Fibroblast of pulmonary artery (primary cell): ENCODE data around the gene SPP2.
A peak's percentile ranks its signal among the peaks of the same experiment; 100 is the strongest.

Source experiments
- DNase-seq: peaks from one replicate; pipeline ENCODE4 v3.0.0-alpha.2; 2010; ENCODE audit warnings: low read depth
- H3K4me3 ChIP-seq: replicated peaks from 2 replicates; pipeline ENCODE4 v1.5.1; 2011; ENCODE audit warnings: low read depth, mild to moderate bottlenecking, control low read depth, low read length, moderate library complexity
- CTCF ChIP-seq: IDR thresholded peaks from 2 replicates; pipeline ENCODE4 v1.5.1; 2011; ENCODE audit warnings: mild to moderate bottlenecking, control low read depth, low read length, inconsistent platforms; ENCODE audit errors: missing control alignments

SPP2 gene

GRCh38 chr2:234099266-234099665 is 48.8 kb downstream of the SPP2 start:
- no peak for TF ChIP-seq CTCF
- no peak overlapping the region for H3K4me3 ChIP-seq
- no peak for DNase-seq

DNA sequence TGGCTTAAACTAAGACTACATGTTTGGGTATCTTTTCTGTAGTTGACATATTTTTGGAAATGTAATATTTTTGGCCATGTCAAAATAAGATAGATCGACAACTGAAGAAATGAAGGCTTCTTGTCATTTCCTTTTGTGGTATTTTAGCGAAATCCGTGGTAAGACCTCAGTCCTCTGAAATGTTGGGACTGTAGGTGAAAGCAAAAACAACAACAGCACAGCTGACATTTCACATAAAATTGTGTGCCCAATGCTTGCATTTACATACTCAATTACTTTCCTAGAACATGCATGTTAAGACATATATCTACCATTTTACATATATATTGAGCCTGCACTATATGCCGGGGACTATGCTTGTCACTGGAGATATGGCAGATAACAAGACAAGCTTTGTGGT is 50.2 kb downstream of the SPP2 start:
- no peak for TF ChIP-seq CTCF
- H3K4me3 ChIP-seq, result no peak overlapping the region
- no peak for DNase-seq

DNA sequence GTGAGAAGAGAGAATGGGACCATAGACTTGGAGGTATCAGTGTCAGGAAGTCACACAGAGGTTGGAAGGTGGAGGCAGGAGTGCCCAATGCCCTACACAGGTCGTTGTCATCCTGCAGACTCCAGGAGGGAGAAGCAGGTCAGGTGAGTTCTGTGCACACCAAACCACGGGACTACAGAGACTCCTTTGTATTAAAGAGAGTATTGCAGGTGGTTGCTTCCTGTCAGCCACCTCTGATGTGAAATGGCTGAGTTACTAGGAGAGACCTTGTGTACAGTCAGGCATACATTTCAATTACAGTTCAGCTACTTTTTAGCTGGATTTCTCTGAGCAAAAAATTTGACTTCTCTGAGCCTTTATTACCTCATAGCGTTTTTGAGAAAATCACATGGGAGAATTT is 51.6 kb downstream of the SPP2 start:
- TF ChIP-seq CTCF, result no peak
- no peak overlapping the region for H3K4me3 ChIP-seq
- no peak for DNase-seq

DNA sequence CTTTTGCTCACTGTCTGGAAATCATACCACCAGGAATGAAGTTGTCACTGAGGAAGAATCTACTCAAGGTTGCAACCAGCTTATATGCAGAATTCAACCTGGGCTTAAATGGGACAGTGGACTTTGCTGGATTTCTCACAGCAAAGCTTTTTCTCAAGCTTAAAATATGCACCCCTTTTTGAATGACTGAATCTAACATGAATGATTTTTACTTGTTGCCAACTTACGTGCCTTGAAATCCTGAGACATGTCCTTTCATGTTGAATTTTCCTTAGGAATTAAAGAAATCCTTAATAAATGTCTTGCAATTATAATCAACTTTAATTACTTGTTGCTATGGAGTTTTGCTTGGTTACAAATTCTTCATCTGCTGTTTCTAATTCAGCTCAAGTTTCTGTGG is 57.4 kb downstream of the SPP2 start:
- DNase-seq, result no peak

DNA sequence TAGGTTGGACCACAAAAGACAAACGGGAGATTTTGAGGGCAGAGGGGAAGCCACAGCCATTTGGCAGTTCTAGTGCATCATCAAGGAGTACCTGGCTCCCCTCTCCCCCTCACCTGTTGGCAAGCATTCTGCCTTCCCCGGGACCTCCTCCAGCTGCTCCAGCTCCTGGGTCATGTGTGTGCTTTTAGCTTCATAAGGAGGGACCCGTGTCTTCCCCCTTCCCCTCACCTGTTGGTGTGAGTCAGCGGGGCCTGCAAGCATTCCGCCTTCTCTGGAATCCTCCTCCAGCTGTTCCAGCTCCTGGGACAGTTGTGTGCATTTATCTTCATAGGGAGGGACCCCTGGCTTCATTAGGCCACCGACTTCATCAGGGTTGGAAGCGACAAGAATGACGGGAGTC is 58.8 kb downstream of the SPP2 start:
- no peak for DNase-seq
- TF ChIP-seq CTCF, result no peak

More for the DNA sequence above, 57.4 kb downstream of the SPP2 start:
- no peak for TF ChIP-seq CTCF
- no peak overlapping the region for H3K4me3 ChIP-seq

GRCh38 chr2:234110219-234110618 is 59.7 kb downstream of the SPP2 start:
- DNase-seq, result peak; percentile 4
- no peak for TF ChIP-seq CTCF

More for the DNA sequence above, 58.8 kb downstream of the SPP2 start:
- no peak overlapping the region for H3K4me3 ChIP-seq

GRCh38 chr2:234111523-234111922 is 61.0 kb downstream of the SPP2 start:
- TF ChIP-seq CTCF, result no peak

More at GRCh38 chr2:234110219-234110618, 59.7 kb downstream of the SPP2 start:
- H3K4me3 ChIP-seq, result no peak overlapping the region

More at GRCh38 chr2:234111523-234111922, 61.0 kb downstream of the SPP2 start:
- H3K4me3 ChIP-seq, result no peak overlapping the region
- DNase-seq, result no peak
